GM21529 (cell line): Measurements from ENCODE around the gene ZPLD1.

ENCODE experiments used
- ATAC-seq: cut with Tn5 transposase; IDR thresholded peaks from one replicate; pipeline ENCODE4 v1.9.1; 2021; ENCODE audit not compliant: unreplicated experiment

The ZPLD1 gene

DNA sequence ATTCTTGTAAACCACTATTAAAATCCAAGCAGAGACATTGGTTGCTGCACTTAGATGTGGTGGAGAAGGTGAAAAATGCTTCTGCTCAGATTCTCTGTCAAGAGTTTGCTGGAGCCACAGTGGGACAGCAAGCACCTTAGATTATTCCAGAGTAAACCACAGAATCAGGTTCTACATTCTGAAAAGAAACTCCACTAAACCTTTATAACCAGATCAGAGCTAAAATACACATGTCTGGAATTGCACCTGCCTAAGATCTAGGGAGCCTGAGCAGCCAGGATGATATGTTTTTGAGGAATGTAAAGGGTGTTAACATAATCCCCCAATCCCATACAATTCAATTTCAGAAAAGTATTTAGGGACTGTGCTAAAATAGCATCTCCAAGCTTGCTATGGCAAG lies at the start of gene ZPLD1:
TSS of gene ZPLD1 (plus strand) at position 301 of the 400 bp plus-strand sequence. CDS start 3,473 bp downstream, outside the sequence.
- no peak for ATAC-seq

DNA sequence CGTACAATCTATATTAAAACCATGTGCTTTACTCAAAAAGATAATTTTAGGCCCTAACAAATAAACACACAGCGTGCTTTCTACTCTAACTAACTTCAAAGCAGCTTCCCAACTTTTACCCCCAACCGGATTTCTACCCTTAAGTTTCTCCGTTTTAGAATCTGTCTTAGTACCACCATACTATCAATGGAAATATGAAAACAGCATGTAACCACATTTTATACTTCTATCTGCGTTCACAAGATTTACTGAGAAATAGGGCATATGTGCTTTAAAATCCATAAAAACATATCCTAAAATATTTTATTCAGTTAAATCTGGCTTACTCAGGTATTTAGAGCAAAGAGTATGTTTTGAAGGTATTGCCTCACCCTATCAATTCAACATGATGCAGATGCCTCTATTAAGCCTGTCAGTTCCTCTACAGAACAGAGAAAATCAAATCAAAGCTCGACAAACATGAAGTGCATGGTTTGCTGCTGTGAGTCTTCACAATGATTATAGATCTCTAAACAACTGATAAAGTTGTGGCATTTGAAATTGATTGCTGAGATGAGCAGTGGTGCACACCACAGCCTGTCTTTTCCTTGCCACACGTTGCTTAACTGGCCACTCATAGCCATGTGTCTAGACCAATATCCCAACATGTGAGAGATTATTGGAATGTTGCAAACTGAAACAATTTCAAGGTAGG lies 44.5 kb upstream of the ZPLD1 start:
- no peak for ATAC-seq

GRCh38 chr3:102390916-102391315 lies 43.9 kb upstream of the ZPLD1 start:
- ATAC-seq = no peak

DNA sequence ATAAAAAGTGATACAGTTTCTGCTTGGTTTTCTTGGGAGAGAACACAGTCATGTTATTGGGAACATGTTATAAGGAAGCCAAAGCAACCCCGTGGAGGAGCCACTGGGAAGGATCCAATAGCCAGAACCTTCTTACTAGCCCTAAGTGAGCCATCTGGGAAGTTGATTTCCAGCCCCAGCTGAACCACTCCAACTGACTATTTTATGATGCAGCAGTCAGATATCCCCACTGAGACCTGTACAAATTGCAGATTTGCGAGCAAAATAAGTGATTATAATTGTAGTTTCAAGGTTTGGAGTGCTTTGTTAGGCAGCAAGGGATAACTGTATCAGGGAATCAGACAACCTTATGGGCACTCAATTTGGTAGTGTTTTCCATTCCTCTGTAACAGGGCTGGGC lies 43.3 kb upstream of the ZPLD1 start:
- ATAC-seq = no peak

DNA sequence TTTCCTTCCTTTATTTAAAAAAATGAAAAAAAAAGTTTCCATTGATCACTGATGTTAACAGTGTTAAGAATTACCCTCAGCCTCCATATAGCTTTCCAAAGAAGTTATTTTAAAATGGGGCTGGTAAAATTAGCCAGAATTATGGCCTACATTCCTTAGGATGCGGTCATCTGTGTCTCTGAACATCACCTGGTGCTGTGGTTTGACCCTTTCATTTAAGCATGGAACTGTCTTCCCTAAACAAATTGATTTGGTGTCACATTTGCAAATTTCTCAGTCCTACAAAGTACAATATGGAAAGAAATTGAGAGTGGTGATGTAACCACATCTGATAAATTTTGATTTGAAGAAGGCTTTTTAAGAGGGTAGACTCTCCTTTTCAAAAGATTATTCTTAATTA lies 40.3 kb upstream of the ZPLD1 start:
- no peak for ATAC-seq

- no peak for ATAC-seq
Observed at GRCh38 chr3:102398176-102398575, 36.6 kb upstream of the ZPLD1 start.

- no peak for ATAC-seq
Observed at GRCh38 chr3:102398666-102399065, 36.1 kb upstream of the ZPLD1 start.

DNA sequence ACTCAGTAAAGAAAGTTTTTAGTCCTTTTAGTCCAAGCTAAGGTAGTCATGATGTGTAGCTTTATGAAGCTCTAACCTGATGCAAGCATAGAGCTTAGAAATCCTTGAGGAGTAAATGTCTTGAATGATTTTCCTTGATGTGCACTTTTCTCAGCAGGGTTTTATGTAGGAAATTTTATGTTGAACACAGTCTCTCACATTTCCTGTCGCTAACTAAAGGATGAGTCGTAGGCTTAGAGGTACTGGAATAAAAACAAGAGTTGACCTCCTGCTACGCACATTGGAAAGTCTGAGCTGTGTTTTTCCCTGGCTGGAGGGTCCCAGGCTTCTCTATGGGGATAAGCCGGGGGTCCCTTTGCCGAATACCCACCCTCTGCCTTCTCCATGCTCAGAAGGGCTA lies 34.7 kb upstream of the ZPLD1 start:
- ATAC-seq = no peak

DNA sequence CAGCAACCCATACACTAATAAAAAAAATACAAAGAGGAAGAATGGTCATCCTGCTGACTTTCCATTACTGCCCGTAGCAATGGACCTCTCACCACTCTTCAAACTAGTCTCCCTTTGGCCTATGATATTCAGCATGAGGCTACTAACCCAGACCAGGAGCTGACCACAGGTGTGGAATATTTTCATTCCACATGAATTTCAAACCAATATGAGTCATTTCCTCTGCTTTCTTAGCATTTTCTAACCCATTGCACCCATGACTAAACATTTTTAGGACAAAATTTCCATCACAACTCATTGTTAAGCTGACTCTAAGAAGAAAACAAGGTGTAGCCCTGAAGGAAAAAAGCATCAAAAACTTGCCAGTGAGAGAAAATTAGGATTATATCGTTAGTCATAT lies 34.0 kb upstream of the ZPLD1 start:
- no peak for ATAC-seq

GRCh38 chr3:102410616-102411015 lies 24.2 kb upstream of the ZPLD1 start:
- no peak for ATAC-seq

DNA sequence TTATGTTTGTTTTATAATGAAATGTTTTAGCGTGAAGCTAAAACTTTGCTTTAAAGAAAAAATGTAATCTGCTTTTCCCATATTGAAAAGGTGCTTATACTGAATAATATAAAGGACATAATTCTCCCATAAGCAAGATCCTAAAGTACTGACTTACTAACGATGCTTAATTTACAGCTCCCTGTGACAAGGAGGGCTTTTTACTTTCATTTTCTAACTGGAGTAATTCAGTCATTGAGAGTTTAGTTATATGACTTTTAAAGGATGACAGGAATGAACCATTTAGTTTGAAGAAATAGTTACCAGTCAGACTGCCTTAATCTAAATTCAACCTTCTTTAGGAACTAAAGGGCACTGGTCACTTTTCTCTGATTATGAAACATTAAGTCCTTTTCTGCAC lies 19.3 kb upstream of the ZPLD1 start:
- ATAC-seq = no peak

DNA sequence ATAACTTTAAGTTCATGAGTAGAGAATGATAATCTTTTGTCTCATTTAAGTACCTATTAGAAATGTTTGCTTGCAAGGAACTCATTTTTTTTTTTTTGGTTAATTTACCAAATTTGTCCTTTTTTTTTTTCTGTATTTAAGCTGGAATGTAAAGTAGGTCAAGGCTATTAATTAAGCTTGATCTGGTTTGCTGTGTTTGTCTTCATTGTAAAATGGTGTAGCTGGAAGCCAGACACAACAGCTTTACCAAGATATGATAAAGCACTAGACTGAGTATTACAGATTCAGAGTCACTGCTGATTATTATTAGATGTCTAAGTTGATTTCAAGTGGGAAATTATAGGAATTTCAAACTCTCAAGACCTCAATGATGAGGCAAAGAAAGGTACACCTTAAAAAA lies 15.0 kb upstream of the ZPLD1 start:
- ATAC-seq = no peak

GRCh38 chr3:102441832-102442231 lies 7.0 kb downstream of the ZPLD1 start:
- no peak for ATAC-seq

GRCh38 chr3:102443021-102443420 lies 8.2 kb downstream of the ZPLD1 start:
- ATAC-seq = no peak

GRCh38 chr3:102444101-102444500 lies 9.3 kb downstream of the ZPLD1 start:
- ATAC-seq = no peak

- ATAC-seq = no peak
Observed at GRCh38 chr3:102447272-102447671, 12.5 kb downstream of the ZPLD1 start.

- no peak for ATAC-seq
Observed at GRCh38 chr3:102449341-102449740, 14.5 kb downstream of the ZPLD1 start.

- no peak for ATAC-seq
Observed at GRCh38 chr3:102449930-102450329, 15.1 kb downstream of the ZPLD1 start.

GRCh38 chr3:102450976-102451375 lies 16.2 kb downstream of the ZPLD1 start:
- no peak for ATAC-seq

- ATAC-seq = no peak
Observed at GRCh38 chr3:102451543-102451942, 16.7 kb downstream of the ZPLD1 start.

DNA sequence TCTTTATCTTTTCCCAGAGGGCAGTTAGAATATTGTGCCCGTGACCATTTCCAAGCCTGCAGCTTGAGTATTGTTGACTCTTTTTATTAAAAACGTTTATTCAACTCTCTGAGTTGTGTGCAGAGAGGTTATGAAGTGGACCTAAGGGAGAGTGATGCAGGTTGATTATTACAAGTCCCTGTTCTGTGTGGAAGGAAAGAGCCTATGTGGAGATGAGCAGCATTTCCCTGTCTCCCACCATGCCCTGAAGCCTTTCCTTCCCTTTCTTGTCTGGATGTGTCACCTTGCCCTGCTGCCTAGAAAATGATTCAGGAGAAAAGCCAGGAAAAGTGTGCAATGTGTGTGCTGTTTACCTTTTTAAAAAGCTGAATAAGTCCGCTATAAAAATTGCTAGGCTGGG lies 19.4 kb downstream of the ZPLD1 start:
- no peak for ATAC-seq

DNA sequence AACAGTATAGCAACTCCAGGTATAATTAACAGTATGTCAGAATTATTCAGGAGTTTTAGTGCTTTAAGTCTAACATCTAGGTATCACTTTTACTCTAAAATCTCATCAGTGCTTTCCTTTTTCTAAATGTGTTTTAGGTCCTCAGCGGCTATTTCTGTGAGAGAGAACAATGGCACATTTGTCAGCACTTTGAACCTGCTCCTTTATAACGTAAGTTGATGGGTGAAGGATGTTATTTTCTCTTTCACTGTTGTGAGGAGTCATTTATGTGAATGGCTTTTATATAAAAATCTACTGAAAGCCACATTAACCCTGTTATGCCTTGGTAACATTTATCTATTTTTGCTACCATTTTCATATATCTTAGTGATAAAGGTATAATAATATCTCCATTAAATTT lies 22.8 kb downstream of the ZPLD1 start:
- no peak for ATAC-seq

DNA sequence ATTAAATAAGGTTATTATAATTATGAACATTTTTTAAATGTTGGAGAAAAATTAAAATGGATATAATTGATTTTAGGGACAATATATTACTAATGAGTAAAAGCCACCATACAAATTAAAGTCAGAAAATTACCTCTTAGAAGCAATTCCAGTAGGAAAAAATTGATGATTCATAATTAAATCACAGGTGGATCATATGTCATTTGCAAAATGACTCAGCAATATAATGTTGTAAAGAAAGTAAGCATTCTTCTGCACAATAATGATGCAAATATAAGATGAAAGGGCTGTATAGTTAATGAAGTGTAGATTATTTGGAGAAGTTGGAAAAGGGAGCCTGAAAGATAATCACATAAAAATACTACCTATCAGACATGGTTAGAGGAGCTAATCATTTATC lies 25.8 kb downstream of the ZPLD1 start:
- no peak for ATAC-seq
